GM12874 (cell line): ENCODE measurements around the gene CFAP161.

ENCODE experiments used
- TF ChIP-seq, protein P1 (sequence below): IDR thresholded peaks from 2 replicates; pipeline ENCODE4 v1.5.1; 2011; ENCODE audit warnings: low read depth, mild to moderate bottlenecking, control low read depth, low read length, moderate library complexity; ENCODE audit not compliant: insufficient read depth

CFAP161 gene

DNA sequence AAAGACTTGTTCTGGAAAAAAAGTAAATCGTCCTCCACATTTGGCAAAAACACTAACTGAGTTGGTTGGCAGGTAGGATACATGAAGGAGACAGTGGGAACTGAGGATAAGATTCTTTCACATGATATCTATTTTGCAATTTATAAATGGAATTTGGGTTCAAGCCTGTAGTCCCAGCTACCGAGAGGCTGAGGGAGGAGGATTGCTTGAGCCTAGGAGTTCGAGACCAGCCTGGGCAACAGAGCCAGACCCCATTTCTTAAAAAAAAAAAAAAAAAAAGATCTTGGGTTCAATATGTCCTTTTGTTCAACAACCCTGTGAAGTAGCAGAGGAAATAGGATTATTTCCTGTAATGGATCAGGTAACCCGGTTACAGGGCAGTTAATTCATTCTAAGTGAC lies 35.7 kb upstream of the CFAP161 start:
- TF ChIP-seq, protein P1, sequence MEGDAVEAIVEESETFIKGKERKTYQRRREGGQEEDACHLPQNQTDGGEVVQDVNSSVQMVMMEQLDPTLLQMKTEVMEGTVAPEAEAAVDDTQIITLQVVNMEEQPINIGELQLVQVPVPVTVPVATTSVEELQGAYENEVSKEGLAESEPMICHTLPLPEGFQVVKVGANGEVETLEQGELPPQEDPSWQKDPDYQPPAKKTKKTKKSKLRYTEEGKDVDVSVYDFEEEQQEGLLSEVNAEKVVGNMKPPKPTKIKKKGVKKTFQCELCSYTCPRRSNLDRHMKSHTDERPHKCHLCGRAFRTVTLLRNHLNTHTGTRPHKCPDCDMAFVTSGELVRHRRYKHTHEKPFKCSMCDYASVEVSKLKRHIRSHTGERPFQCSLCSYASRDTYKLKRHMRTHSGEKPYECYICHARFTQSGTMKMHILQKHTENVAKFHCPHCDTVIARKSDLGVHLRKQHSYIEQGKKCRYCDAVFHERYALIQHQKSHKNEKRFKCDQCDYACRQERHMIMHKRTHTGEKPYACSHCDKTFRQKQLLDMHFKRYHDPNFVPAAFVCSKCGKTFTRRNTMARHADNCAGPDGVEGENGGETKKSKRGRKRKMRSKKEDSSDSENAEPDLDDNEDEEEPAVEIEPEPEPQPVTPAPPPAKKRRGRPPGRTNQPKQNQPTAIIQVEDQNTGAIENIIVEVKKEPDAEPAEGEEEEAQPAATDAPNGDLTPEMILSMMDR, result no peak

DNA sequence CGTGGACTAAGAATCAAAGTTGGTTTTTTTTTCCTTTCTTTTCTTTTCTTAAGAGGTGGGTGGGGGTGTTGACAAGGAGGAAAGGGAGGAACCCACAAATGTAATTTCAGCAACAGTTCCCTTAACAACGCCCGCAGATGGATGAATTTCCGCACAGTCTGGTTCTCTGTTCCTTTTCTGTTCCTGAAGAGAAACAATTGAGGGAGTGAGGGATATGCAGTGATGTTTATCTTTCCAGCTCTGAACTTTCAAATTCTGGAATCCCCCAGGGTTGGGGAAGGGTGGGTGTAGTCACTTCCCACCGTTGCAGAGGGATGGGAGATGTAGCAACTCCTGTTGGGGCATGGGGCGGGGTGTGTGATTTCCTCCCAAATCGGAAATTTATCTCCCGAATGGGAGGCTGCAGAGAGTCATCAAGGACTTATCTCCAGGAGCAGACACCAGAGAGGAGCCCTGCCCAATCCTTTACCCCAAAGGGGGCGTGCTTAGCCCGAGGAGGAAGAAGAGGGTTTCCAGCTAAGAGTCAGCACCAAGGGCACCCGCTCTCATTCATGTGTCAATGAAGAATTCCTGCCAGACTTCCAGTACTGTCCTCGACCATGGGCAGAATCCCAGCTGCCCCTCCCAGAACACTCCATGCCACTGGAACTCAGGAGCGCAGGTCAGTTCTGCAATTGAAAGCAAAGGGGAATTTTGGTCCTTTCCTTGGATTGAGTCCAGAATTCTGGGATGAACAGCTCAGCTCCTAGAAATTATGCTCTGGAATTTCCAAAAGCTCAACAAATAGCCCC lies 35.0 kb upstream of the CFAP161 start:
- TF ChIP-seq, protein P1, result no peak

DNA sequence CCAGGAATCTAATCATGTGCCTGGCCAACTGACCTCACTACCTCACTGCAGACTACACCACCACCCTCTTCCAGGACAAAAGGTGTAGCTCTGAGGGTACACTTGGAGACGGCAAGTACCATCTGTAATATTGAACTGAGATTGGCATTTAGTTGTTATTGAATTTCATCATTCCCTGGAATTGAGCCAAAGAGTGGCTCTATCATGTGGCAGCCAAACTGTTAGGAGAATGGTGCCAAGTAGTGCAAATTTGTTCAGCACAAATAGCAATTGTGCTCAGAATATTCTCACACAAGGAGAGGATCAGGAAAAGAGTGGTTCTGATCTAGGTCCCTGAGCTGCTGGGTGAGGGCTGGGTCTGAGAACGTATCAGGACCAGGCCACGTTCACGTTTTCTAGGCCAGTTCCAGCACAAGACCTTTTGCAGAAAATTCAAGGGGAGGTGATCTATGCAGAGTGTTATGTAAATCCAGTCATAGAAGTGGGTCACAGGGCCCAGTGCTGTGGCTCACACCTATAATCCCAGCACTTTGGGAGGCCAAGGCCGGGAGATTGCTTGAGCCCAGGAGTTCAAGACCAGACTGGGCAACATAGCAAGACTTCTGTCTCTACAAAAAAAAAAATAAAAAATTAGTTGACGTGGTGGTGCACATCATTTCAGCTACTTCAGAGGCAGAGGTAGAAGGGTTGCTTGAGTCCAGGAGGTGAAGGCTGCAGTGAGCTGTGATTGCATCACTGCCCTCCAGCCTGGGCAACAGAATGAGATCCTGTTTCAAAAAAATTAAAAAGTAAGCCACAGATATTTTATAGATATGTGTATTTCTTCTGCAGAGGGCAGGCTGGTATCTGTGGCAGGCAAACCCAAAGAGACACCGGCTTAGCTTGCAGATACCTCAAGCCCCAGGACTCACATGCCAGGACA lies 31.9 kb upstream of the CFAP161 start:
- TF ChIP-seq, protein P1, result no peak

DNA sequence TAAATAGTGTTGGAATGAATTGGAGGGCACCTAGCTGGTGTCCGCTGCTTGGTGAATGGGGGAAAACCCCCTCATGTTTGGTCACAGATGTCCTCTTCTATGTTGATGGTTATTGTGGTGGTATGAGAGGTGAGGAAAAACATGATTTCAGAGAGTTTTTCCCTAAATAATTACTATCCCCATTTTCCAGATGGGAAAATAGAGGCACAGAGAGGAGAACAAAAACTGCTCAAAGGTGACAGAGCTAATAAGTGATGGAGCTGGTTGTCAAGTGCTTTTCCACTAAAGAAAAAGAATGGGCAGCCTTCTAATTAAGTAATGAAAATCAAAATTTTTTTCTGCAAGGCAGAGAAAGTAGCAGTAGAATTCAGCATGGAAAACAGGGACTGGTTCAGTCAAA lies 30.2 kb upstream of the CFAP161 start:
- TF ChIP-seq, protein P1, result no peak

DNA sequence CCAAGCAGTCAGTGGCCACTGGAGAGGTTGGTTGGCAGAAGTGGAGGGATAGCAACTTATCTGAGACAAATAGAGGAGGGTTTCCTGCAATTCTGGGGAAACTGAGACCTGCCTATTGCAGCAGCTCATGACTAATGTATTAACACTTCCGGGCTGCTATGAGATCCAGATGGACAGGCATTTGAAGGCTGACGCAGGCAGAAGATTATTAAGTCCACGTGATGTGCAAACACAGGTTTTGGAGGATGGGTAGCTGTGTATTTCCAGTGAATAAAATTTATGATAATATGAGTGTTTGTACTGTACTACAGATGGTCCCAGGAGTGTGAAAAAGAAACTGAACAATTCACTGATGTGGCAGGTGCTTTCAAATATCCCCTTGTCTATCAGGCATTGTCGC lies 28.5 kb upstream of the CFAP161 start:
- TF ChIP-seq, protein P1, result no peak

DNA sequence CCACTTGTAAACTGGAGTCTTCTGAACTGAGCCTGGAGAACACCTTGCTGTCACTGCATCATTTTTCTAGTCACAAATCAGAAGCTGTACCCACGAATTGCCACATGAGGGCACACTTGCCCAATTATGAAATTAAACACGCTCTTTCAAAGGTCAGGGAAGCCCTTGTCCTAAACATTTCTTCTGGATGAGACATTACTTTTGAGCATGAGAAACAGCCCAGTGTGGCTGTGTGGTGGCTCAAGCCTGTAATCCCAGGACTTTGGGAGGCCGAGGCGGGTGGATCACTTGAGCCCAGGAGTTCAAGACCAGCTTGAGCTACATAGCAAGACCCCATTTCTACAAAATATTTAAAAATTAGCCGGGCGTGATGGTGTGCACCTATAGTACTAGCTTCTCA lies 27.5 kb upstream of the CFAP161 start:
- TF ChIP-seq, protein P1, result peak; percentile 66

DNA sequence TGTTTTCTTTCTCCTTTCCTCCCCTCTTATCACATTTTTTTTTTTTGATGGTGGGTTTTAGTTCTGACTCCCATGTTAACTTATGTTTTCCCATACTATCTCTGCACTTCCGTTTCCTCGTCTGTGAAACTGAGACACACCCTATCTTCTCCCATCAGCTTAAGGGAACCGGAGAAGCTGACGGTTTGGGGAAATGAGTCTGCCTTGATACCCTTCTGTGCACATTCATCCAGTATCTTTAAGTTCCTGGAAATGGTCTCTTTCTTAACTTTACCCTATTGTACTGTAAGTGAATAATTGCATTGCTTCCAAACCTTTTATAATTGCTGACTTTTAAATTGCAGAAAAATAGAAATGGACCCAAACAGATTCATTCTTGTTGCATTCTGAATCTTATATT lies 26.2 kb upstream of the CFAP161 start:
- TF ChIP-seq, protein P1, result no peak
